GM18517 (cell line): Measurements from ENCODE around the gene NFX1.
"Not testable (repeated sequence)": the region's sequence is repeated elsewhere in the genome, so short reads cannot be mapped to it uniquely, and the experiment has no call there.

Source experiments
- ATAC-seq: cut with Tn5 transposase; IDR thresholded peaks from one replicate; pipeline ENCODE4 v1.9.1; 2021; ENCODE audit warnings: mild to moderate bottlenecking, moderate library complexity; ENCODE audit not compliant: unreplicated experiment

NFX1 gene

DNA sequence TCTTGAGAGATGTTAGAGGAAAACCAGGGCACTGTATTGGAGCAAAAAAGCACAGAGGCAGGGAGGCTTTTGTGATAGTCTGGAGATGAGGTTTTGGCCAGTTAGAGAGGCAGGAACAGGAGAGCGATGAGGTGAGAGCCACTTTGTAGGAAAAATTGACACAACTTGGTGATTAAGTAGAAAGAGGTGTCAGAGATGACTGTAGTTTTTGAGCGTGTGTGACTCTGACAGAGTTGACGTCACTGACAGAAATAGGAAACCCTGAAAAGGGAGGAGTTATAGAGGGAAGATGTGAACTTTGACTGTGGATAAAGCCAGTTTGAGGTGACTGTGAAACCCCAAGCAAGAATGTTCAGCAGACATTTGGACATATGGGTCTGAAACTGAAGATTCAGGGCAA lies 15.7 kb downstream of the NFX1 start:
- no peak for ATAC-seq

DNA sequence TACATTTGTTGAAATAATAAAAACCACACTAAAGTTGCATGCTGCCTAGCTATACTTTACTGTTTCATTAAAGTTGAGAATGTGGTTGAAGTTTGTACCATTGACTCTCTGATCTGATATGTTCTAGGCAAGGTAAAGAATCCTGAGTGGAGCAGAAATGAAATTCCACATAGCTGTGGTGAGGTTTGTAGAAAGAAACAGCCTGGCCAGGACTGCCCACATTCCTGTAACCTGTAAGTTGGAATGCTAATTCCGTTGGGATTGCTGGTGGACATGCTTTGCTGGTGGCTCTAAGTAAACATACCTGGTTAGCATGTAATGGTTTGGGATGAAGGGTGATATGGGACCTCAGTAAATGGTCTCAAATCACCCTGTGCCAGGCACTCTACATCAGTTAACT lies 16.8 kb downstream of the NFX1 start:
- no peak for ATAC-seq

DNA sequence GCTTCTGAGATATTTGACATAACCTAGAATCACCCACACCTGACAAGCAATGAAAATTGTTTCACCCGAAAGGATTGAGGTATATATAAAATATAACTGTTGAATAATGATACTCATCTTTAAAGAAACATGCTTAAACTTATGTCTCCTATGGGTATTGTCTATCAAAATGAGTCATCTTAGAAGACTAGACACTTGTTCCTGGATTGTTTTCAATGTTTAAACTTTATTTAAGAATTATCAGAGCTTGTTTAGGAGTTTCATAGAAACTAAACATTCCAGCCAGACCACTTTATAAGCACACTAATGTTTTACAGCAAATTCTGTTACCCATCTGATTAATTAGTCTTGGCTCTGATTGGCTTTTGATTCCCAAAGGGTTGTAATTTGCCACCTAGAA lies 19.6 kb downstream of the NFX1 start:
- no peak for ATAC-seq

DNA sequence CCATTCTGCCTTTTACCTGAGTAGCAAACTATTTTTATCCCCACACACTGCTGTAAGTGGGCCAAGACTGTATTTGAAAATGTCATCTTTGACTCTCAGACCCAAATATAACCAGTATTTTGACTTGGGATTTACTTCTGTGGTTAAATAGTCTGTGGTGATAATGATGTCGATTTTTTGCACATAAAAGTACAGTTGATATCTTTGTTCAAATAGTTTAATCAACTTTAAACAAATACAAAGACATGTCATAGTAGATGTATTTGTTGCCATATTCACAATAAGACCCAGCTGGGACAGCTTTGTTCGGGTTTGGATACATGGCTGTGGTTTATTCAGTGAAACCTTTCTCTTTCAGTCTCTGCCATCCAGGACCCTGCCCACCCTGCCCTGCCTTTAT lies 20.4 kb downstream of the NFX1 start:
- no peak for ATAC-seq

DNA sequence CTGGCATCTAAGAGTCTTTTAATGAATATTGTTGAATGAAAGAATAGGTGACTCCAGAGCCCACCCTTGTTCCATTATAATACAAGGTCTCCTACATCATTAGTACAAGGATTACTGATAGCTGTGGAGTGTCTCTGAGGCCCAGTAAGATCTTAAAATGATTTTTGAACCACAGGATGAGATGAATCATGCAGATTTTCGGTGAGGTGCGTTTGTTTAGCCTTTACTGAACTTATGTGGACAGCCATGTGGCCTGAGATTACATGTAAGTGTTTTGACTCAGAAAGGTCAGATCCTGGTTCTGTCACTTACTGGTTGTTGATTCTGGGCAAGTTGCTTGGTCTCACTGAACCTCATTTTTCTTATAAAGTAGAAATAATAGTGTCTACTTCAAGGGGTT lies 21.6 kb downstream of the NFX1 start:
- ATAC-seq: no peak

DNA sequence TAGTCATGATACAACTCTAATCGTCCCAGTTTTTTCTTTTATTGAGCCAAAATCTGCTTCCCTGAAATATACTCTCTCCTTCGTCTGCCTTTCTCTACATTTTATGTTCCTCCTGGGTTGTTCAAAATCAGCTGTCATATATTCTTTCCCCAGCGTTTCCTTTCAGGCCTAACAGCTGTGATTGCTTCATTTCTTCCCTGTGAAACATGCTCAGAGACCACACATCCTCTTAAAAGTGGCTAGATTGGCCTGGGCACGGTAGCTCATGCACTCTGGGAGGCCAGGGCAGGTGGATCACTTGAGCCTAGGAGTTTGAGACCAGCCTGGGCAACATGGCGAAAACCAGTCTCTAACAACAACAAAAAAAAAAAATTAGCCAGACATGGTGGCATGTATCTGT lies 25.1 kb downstream of the NFX1 start:
- no peak for ATAC-seq

DNA sequence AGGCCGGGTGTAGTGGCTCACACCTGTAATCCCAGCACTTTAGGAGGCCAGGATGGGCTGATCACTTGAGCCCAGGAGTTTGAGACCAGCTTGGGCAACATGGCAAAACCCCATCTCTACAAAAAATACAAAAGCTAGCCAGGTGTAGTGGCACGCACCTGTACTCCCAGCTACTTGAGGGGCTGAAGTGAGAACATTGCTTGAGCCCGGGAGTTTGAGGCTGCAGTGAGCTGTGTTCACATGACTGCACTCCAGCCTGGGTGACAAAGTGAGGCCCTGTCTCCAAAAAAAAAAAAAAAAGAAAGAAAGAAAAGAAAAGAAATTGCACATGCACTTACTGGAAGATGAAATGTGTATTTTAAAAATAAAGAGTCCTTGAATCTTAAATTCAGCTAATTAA lies 26.8 kb downstream of the NFX1 start:
- ATAC-seq: not testable (repeated sequence)

DNA sequence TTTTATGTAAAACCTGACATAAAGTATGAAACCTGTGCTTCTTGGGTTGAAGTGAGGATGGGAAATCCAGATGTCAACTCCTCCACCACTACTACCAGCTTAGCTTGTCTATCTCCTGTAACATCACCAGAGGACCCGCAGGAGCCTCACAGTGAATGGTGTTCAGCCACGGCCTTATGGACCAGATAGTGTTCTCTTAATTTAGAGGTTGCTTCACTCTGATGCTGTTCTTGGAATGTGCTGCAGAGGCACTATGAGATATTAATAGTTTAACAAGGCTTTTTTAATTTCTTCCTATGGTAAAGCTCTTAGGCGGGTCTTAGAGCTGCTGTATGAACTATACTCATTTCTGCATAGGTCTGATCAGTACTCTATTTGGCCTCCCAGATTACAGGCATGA lies 27.9 kb downstream of the NFX1 start:
- ATAC-seq: no peak

DNA sequence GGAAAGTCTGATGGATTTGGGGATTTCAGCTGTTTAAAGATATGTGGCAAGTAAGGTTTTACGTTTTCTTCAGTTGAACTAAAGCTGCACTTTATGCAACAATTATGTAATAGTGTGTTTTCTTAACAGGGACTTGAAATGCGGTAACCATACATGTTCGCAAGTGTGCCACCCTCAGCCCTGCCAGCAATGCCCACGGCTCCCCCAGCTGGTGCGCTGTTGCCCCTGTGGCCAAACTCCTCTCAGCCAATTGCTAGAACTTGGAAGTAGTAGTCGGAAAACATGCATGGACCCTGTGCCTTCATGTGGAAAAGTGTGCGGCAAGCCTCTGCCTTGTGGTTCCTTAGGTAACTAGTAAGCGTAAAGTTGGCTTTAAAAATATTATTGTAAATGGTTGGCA lies 28.5 kb downstream of the NFX1 start:
- no peak for ATAC-seq

DNA sequence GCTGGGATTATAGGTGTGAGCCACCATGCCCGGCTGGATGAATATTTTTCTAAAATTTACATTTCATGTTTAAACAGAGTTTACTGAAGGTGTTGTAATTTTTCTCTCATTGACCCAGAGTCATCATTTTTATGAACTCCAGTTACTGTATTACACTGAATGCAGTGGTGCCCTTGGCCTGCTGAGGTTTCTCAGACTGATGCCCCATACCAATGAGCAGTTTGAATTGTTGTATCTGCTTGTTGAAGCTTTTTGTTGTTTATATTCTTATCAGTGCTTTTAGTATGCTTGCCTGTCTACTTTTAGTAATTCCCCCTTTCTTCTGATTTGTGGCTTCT lies 29.9 kb downstream of the NFX1 start:
- no peak for ATAC-seq

DNA sequence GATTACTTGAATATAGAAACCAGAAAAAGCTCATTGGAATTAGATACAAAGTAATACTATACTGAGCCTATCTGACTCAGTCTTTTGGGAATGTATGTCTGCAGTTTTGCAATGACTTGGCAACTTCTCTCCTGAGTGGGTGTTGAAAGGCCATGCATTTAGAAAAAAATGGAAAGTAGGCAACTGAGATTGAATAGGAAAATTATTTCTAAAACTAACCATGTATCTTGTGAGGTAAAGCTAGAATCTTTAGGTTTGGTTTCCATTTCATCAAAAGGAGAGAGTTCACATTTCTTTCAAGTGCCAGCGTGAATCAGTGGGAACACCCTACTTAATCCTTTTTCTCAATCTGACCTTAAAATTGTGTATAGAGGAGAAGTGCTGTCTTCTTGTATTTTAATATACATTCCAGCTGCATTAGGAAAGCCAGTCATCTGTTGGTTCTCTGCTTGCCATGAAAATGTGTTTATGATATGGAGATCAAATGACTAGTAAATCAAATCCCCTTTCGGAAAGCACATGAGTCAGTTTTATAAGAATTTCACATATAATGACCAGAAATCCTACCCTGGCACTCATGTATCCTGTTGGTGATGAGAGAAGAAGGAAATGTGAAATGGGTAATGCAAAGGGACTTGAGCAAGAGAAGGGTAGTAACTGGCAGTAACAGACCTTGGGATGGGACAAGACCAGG lies 30.4 kb downstream of the NFX1 start:
- no peak for ATAC-seq

DNA sequence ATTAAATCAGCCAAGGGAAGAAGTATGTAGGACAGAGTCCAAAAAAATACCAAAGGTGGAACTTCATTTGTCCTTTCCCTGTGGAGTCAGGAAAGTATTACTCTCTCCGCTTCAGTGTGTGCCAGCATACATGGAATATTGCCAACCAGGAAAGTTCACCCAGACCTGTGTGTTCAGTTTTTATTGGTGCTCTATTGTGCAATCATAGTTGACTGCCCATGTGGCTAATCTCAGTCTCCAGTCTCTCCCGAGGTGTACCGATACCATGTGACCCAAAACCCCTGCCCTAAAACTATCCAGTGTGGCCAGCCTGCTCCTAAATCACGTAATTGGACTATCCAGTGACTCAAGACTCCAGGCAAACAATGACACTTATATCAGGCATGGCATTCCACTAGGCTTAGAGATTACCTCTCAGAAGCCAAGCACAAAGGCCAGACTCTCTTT lies 38.8 kb downstream of the NFX1 start:
- ATAC-seq: no peak

DNA sequence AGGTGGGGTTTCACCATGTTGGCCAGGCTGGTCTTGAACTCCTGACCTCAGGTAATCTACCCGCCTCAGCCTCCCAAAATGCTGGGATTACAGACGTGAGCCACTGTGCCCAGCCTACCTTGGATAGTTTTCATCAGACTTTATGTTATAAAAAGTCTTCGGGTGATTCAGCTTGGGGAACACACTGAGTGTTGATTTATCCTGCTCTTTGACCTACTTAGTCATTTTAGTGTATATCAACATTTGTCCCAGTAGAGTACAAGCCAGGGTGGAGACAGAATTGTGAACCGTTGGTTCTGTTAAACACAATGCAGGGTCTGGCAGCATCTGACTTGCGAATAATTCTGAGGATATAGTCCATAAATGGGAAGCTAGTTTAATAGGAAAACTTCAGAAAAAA lies 39.7 kb downstream of the NFX1 start:
- no peak for ATAC-seq

DNA sequence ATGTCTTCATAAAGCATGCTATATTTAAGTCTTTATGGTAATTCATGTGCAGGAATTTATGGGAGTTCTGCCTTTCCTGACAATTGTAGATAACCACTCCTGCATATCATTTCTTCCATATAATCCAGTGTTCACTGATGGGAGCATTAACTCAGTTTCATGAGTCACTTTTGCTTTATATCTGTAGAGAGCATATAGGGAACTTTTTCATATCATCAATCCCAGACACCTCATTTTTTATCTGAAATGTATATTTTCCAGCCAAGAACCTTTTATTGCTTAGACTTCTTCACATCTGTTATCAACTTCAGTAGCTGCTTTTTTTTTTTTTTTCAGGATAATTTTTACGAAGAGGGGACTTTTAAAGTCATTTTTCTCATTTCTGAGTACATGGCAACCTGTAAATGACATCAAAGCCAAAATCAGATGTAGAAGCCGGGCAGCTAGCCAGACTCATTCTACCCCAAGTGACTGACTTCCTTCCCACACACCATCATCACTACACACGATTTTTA lies 41.1 kb downstream of the NFX1 start:
- ATAC-seq: no peak

DNA sequence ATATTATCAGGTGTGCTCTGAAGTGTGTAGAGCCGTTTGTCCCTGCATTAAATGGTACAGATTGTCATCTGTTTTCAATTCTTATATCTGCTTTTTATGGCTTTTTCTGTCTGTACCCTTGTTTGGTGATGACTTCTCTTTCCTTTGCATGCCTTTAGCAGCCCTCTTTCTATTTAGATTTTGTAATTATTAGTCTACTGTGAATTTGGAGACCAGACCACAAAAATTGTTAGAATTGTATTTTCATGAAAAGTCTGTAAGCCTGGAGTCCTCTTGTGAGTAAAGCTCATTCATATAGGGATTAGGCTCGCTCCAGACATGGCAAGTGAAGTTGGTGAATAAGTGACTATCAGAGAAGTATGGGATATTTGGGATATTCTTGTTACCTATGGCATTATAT lies 41.7 kb downstream of the NFX1 start:
- no peak for ATAC-seq

DNA sequence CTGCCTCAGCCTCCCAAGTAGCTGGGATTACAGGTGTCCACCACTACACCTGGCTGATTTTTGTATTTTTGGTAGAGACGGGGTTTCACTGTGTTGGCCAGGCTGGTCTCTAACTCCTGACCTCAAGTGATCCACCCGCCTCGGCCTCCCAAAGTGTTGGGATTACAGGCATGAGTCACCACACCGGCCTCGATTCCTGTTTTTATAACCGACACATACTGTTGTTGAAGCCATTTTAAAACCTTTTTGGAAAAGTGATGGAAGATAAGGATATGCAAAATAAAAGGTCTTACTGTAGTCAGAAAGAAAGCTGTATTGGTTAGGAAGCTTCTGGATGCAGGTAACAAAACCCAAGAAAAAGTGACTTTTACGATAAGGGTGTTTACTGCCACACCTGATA lies 42.6 kb downstream of the NFX1 start:
- ATAC-seq: not testable (repeated sequence)

DNA sequence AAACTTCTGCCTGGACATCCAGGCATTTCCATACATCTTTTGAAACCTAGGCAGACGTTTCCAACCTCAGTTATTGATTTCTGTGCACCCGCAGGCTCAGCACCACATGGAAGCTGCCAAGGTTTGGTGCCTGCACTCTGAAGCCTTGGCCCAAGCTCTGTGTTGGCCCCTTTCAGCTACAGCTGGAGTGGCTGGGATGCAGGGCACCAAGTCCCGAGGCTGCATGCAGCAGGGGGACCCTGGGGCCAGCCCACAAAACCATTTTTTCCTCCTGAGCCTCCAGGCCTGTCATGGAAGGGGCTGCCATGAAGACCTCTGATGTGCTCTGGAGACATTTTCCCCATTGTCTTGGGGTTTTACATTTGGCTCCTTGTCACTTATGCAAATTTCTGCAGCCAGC lies 49.9 kb downstream of the NFX1 start:
- ATAC-seq: no peak

DNA sequence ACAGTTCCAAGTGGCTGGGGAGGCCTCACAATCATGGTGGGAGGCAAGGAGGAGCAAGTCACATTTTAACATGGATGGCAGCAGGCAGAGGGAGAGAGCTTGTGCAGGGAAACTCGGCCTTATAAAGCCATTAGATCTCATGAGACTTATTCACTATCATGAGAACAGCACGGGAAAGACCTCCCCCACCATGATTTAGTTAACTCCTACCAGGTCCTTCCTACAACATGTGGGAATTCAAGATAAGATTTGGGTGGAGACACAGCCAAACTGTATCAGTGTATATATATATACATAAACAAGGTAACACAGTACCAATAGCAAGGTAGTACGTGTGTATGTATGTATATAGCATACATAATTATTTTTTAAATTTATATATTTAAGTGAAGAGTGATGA lies 50.9 kb downstream of the NFX1 start:
- no peak for ATAC-seq

DNA sequence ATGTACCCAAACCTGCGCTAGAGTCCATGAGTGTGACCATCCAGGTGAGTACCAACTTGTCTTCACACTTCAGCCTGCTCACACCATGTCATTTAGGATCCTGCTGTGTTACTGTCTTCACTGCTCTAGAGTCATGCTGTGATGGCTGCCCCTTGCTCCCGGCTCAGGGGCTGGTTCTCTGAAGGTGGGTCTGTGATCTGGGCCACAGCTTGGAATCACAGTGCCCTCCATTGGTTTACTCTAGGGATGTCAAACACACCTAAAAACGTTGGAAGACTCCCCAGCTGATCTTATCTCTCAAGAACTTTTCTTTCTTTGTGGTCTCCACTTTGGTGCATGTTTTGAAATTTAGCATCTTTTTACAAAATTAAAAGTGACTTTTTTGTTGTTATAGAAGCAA lies 53.8 kb downstream of the NFX1 start:
- ATAC-seq: no peak

DNA sequence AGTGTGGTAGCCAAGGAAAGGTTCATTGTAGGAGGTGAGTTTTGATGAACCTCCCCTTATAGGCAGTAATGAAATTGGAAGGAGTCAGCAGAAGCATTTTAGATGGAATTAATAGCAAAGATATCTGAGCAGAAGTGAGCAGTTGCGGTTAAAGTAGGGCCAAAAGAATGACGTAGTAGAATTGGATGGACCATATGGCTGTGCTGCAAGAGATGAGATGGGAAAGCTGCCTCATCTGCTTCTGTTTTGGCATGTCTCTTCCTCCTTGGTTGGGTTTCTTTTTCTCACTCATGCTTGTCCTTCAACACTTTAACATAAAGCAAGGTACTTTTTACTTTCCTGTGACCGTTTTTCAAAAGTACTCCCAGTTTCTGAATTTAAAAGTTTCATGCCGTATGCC lies 56.2 kb downstream of the NFX1 start:
- no peak for ATAC-seq

DNA sequence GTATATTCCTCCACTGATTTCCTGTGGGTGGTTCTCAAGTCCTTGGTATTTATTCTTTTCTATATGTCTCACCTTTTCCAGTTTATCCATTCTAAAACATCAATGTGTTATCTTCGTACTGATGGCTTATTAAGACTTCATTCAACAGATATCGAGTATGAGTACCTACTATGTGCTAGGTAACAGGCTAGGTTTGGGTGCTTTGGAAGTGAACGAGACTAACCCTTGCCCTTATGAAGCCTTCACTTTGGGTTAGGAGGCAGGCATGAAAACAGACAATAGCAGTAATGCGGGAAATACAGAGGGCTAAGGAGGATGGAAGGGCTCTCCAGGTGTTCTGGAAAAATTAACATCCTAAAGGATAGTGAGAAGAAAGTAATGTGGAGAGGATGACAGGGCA lies 58.7 kb downstream of the NFX1 start:
- ATAC-seq: no peak

DNA sequence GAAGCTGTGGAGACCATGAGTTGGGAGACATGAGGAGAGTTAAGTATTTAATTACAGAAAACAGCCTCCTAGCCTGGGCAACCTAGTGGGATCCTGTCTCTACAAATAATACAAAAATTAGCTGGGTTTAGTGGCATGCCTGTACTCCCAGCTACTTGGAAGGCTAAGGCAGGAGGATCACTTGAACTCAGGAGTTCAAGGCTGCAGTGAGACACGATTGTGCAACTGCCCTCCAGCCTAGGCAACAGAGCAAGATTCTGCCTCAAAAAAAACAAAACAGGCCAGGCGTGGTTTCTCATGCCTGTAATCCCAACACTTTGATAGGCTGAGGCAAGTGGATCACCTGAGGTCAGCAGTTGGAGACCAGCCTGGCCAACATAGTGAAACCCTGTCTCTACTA lies 59.4 kb downstream of the NFX1 start:
- ATAC-seq: no peak

DNA sequence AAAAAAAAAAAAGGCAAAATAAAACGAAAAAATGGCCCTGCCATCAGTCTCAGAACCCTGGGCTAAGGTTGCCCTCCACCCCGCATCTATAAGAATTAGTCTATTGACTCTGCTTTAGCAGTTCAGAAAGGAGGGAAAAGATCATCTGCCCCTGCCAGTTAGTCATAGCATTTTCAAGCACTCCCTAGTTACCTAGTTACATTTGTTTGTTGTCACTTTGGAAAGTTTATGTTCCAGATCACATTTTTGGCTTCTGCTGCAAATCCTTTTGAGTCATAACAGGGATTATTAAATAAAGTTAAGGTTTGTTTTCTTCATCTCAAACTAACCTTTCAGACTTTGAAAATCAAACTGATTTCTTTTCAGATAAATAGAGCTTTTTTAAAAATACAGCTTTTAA lies 60.0 kb downstream of the NFX1 start:
- no peak for ATAC-seq
